Esophagus squamous epithelium (tissue), 4 donors: ENCODE measurements around the gene PROCA1.

ENCODE experiments used
- CTCF ChIP-seq, 6 experiments: fragments of 450-650 bp in 4 of 6; fragments of 200-600 bp in 2 of 6; sonication (generic) in 2 of 6; IDR thresholded peaks; one replicate each; pipeline ENCODE4 v1.5.1; 2016 to 2019; ENCODE audit warnings: antibody characterized with exemption in 6 of 6, mild to moderate bottlenecking in 4 of 6, moderate library complexity in 4 of 6
- POLR2A ChIP-seq, 4 donors: fragments of 450-650 bp; IDR thresholded peaks; one replicate each; pipeline ENCODE4 v1.6.1; 2017; ENCODE audit warnings: antibody characterized with exemption in 4 of 4, mild to moderate bottlenecking in 4 of 4, moderate library complexity in 3 of 4

GRCh38 chr17:28728364-28729200, 16.9 kb upstream of the PROCA1 start, which contains the start of gene NEK8:
- no peak for TF ChIP-seq CTCF (IDR thresholded peaks at IDR 0.05)
- peak in 3 of 4 donors; percentile 23 to 89 (median 27) for TF ChIP-seq POLR2A (IDR thresholded peaks at IDR 0.05)
